ENCODE results near the gene ITGAD. TPM values are rescaled to one million over a fixed set of nuclear protein-coding genes. Genes with fewer than 3 reads are reported as not detected.
A peak's percentile ranks its signal among the peaks of the same experiment; 100 is the strongest.

Gene ITGAD
- total and polyA plus RNA-seq, 2 experiments from 2014 or later = not detected

- TF ChIP-seq ZNF462 (CRISPR knock-in tag; IDR thresholded peaks at IDR 0.05) (no peak), ZNF114 (CRISPR knock-in tag; IDR thresholded peaks at IDR 0.05) (no peak), POLR2AphosphoS5 (IDR thresholded peaks at IDR 0.05; ENCODE audit: low read depth) (no peak), CREB1 (CRISPR knock-in tag; IDR thresholded peaks at IDR 0.05; ENCODE audit: low read depth) (no peak), STAT1 (IDR thresholded peaks at IDR 0.05; ENCODE audit: unreplicated experiment) (no peak), ETS1 (IDR thresholded peaks at IDR 0.05) (no peak), NANOG (IDR thresholded peaks at IDR 0.05; ENCODE audit: borderline replicate concordance) (no peak)
These were observed 58.1 kb downstream of the ITGAD start (continued) for GRCh38 chr16:31451201-31451600.

- Mint-ChIP-seq H3K4me3 (no peak overlapping the region), H3K27ac (no peak overlapping the region; the same call in 1 of the 2 replicates), H3K36me3 (ENCODE audit: low read depth) (peaks cover 12% of the 10 kb centered on the region; the same call in 2 of the 3 replicates), H3K9me3 (no peaks in the 10 kb centered on the region), H3K4me1 (peaks cover 41% of the 10 kb centered on the region), H3K27me3 (ENCODE audit: insufficient read depth, low read depth, poor library complexity) (peaks cover 14% of the 10 kb centered on the region)
- Histone ChIP-seq H3K79me2 (replicated peaks; ENCODE audit: insufficient read depth) (peaks cover 13% of the 10 kb centered on the region), H4K20me1 (replicated peaks; ENCODE audit: insufficient read depth) (peaks cover 9% of the 10 kb centered on the region), H2AFZ (no peak overlapping the region), H3K27ac (ENCODE audit: low read depth) (no peak overlapping the region), H3K36me3 (ENCODE audit: insufficient read depth) (no peaks in the 10 kb centered on the region), H3K4me1 (ENCODE audit: insufficient read depth) (peaks cover 31% of the 10 kb centered on the region), H3F3A (replicated peaks; ENCODE audit: low read depth) (peaks cover 5% of the 10 kb centered on the region; the same call in 1 of the 2 replicates), H3K9me2 (ENCODE audit: insufficient read depth) (no peaks in the 10 kb centered on the region), H3K27me3 (ENCODE audit: insufficient read depth) (no peaks in the 10 kb centered on the region), H3K4me2 (no peak overlapping the region), H3K4me3 (no peak overlapping the region)
- peak; percentile 85 for DNase-seq (ENCODE audit: low spot score)
- ATAC-seq = peak; percentile 89
- TF ChIP-seq CREB1 (CRISPR knock-in tag; IDR thresholded peaks at IDR 0.05; ENCODE audit: low read depth) (peak; percentile 53; the same call in 1 of the 2 replicates), STAT1 (IDR thresholded peaks at IDR 0.05; ENCODE audit: unreplicated experiment) (no peak), CTCF (conservative IDR thresholded peaks at IDR 0.05; ENCODE audit: low read depth in 2 of 2) (peak; percentile 56 to 59)
These were observed 58.7 kb downstream of the ITGAD start for GRCh38 chr16:31451681-31452351.

All from GM23338 (cell line).